Stimulated activated CD4-positive, alpha-beta T cell treated with anti-CD3 and anti-CD28 coated beads, Interleukin-1b, Interleukin-23, amount 100 ng/mL, for 48 hours (primary cell): ENCODE data around the gene ATXN1.
"Not testable (repeated sequence)": the region's sequence is repeated elsewhere in the genome, so short reads cannot be mapped to it uniquely, and the experiment has no call there.

ENCODE experiments used
- DNase-seq: peaks from one replicate; pipeline ENCODE4 v3.0.0-alpha.2; 2020

The ATXN1 gene

DNA sequence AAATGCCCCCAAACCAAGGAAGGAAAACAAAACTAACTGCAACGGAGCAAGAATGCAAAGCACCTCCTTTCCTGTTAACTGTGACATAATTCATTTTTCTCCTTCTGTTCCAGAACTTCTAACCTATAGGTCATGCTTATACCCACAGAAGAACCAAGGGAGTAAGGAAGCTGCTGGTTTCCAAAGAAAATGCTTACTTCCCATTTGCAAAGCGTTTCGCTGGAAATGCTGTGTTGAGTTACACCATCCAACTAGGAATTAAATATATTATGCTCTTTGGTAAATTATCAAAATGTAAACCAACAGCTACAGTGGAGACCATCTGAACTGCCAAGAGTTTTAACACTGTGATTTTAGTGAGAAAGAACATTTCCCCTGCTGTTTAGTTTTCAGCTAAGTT, 42.9 kb downstream of the ATXN1 start:
- DNase-seq = no peak

- no peak for DNase-seq
These were observed 43.9 kb downstream of the ATXN1 start for GRCh38 chr6:16717275-16717942.

- no peak for DNase-seq
These were observed 44.9 kb downstream of the ATXN1 start for GRCh38 chr6:16716321-16716858.

- DNase-seq = no peak
These were observed 47.7 kb downstream of the ATXN1 start for GRCh38 chr6:16713597-16713996.

DNA sequence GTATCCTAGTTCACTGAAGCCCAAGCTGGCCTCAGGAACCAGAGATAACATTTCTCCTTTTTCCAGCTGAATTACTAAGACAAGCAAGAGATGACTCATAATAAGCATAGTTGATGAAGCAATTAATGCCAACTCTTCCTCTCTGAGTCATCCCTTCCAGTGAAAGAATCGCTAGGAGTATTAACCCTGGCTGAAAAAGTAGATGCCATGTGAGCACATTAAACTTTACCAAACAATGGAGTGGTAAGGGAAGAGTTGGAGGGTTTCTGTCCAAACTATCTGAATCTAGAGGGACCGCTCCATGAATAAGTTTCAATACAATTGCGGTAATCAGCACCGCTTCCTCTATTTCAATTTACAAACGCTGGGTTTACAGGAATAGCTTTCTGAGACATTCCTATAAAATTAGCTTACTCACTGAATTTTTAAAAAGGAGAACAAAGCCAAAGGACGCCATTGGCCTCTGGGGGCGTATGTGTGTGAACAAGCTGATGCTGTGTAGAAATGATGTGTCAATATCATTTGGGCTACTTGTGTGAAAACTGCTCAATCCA, 48.3 kb downstream of the ATXN1 start:
- DNase-seq = peak; percentile 34

DNA sequence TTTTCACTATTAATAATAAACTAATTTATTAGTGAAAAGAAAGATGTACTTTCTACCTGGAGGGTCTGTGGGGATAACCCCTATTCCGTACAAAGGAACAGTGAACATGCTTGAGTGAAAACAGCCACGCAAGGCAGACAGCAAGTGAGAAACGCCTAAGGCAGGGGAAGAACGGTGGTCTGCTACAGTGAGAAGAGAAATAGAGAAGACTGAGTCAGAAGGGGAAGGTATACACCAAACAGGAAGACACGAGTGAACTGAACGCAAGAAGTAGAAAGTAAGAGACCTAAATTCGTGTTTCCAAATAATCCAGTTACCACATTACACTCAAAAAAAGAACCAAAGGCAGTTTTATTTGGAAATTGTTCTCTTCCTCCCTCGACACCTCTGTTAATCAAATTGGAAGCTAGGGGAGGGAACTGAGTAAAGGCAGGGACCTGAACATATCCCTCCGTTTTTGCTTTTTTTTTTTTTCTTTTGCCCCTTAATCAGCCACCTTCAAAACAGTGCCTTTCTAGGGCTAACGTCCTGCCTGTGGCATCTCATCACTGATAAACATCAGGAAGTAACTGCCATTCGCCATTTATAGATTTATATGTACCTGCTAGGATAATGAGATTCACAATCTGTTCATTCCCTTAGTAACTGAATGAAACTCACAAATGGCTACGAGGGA, 48.9 kb downstream of the ATXN1 start:
- peak; percentile 34 for DNase-seq

- no peak for DNase-seq
These were observed 49.6 kb downstream of the ATXN1 start for GRCh38 chr6:16711546-16712254.

DNA sequence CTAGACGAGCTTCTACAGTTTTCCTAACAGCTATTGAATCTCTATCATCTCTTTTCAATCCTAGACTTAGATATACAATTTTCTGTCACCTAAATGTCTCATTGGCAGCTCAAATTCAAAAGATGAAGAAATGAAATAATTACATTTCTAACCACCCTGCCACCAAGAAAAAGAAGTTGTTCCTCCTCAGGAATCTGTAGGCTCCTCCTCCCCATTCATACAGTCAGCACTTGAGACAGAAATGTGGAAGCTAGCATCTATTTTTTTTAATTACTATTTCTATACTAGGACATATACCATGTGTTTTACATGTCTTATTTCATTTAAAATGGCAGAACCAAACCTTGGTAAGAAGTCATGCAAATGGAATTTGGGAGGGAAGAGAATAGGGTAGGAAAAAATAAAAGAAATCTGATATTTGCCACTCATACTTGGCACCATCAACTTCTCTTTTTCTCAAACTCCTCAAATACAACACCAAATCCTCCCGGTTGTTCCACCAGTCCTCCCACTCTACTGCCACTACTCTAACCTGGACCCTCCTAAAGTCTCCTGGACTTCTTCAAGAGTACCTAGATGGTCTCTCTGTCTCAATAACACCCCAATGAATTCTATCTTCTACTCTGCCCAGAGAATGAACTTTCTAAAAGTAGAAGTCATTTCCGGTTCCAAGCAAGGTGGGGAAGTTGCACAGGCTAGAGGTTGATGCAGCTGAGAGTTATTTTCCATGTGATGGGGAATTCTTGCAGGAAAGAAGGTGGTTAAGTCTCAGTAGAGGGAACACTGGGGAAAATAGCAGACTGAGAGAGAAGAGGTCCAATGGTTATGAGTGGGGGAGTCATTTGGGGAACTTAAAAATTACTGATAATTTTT, 54.1 kb downstream of the ATXN1 start:
- no peak for DNase-seq

DNA sequence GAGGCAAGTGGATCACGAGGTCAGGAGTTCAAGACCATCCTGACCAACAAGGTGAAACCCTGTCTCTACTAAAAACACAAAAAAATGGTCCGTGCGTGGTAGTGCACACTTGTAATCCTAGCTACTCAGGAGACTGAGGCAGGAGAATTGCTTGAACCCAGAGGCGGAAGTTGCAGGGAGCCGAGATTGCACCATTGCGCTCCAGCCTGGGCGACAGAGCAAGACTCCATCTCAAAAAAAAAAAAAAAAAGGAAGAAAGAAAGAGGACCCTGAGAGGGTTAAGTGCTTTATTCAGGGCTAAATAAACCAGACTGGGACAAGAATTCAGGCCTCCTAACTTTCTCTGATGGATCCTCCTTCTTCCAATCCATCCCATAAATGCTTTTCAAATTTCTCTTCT, 54.8 kb downstream of the ATXN1 start:
- not testable (repeated sequence) for DNase-seq

DNA sequence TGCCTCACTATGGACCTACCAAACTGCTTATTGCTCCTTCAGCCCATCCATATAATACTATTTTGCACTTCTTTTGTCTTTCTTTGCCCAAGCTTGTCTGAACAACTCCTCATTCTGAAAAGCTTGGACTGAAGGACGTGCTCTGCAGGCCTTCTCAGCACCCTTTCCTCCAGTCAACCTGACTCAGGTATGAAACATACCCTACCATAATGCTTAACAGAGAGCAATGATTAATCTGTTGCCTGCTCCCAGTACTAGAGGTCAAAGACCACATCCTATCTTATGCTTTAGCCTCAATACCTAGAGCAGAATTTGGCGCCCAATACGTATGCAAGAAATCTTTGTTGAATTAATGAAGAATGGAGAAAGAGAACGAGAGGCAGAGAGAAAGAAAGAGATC, 55.2 kb downstream of the ATXN1 start:
- no peak for DNase-seq

GRCh38 chr6:16705081-16705993, 55.9 kb downstream of the ATXN1 start:
- DNase-seq = no peak

DNA sequence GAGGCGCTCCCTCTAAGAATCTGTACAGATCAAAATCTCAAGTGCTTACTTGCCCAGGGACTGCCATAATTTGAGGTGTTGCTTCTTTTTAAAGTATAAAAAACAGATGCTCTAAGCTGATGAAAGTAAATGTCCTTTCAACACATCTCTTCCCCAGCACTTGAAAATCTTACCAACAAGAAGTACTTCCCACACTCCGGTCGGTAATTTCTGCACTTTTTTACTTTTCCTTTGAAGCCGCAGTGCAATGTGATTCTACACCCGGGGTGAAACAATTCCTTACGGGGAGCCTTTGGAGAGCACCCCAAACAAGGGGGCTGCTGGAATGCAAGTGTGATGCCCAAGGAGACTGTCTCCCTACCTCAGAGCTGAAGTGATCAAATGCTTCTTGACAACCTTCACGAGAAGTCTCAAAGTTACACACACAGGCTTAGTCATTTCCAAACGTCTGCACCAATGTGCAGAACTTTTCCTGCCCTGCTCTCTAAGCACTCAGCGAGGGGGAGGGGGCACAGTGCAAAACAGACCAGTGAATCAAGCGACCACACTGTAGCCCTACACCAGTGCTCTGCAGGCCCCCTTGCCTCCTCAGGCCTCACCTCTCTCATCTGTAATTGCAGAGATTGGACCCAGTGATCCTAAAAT, 56.7 kb downstream of the ATXN1 start:
- peak; percentile 76 for DNase-seq

DNA sequence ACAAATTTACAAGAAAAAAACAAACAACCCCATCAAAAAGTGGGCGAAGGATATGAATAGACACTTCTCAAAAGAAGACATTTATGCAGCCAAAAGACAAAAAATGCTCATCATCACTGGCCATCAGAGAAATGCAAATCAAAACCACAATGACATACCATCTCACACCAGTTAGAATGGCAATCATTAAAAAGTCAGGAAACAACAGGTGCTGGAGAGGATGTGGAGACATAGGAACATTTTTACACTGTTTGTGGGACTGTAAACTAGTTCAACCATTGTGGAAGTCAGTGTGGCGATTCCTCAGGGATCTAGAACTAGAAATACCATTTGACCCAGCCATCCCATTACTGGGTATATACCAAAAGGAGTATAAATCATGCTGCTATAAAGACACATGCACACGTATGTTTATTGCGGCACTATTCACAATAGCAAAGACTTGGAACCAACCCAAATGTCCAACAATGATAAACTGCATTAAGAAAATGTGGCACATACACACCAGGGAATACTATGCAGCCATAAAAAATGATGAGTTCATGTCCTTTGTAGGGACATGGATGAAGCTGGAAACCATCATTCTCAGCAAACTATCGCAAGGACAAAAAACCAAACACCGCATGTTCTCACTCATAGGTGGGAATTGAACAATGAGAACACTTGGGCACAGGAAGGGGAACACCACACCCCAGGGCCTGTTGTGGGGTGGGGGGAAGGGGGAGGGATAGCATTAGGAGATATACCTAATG, 58.5 kb downstream of the ATXN1 start:
- not testable (repeated sequence) for DNase-seq

GRCh38 chr6:16700916-16701234, 60.4 kb downstream of the ATXN1 start:
- no peak for DNase-seq

DNA sequence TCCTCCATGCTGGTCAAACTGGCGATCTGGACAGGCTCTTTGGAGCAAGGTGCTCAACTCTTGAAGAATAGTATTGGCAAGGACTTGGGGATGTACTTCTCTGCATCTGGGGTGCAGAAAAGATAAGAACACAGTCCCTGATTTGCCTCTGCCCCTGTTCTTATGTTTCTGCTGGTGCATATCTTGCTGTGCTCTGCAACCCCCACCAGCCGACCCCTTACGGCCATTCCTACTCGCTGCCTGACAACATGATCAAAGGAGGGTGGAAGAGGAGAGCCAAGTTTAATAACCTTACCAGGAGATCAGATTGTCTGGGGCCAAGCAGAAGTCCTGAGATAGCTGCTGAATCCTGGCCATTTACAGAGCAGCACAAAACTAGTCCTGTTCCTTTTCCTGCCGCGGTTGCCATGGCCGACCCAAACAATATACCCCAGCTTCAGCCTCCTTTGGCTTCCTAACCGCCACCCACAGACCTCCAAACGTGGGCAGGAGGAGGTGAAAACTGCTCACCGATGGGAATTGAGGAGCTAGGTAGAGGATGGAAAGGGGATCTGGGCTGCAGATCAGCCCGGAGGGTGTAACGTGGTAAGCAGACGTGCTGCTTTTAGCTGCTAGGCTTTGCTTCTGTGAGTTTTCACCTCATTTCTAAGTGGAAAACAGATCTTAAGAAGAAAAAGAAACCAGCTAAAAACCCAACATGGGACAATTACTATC, 60.9 kb downstream of the ATXN1 start:
- DNase-seq = peak; percentile 17

- DNase-seq = peak; percentile 35
These were observed 62.0 kb downstream of the ATXN1 start for GRCh38 chr6:16698997-16699868.

GRCh38 chr6:16698162-16698533, 63.1 kb downstream of the ATXN1 start:
- DNase-seq = no peak

DNA sequence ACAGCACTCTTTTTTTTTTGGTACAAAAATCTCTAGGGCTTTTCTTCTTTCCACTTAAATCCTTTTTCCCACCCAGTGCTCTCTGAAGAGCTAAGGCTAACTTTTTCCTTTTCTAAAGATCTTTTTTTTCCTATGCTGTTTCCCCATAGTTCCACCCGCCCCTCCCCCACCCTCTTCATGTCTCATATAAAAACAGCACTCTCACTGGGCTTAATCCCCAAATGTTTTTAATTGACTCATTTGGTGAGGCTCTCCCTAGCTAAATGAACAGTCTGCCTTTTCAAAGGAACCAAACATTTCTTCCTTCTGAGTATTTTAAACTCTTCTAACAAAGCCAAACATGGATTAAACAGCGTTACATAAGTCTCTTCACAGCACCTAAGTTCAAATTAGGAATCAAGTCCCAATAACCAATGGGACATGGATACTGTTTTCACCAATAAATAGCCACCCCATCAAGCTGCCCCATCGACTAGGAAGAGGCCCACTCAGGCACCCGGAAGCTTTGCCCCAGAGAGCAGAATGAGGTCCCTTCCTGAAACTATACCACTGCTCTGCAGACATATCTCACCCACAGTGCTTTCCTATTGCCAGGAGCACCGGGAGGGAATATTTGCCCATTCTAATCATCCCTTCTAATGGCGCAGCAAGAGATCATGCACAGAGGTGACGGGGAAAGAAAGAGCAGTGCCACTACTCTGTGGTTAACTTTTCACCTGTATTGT, 63.7 kb downstream of the ATXN1 start:
- DNase-seq = no peak
